NCI-H510A treated with DMSO at 0.1 percent for 48 hours (cell line): Measurements from ENCODE around the gene SLC4A7.
"Not testable (repeated sequence)": the region's sequence is repeated elsewhere in the genome, so short reads cannot be mapped to it uniquely, and the experiment has no call there.

ENCODE experiments used
- DNase-seq: peaks from one replicate; lab custom pipeline; 2025; lab: John Stamatoyannopoulos, UW

The SLC4A7 gene

GRCh38 chr3:27484015-27484844 lies at the start of gene SLC4A7:
TSS of gene SLC4A7 (minus strand) at chr3:27484384. CDS start at chr3:27484126, 258 bp downstream.
- peak; percentile 72 for DNase-seq

GRCh38 chr3:27533261-27533607 lies 49.0 kb upstream of the SLC4A7 start:
- DNase-seq: no peak

GRCh38 chr3:27532426-27533260 lies 48.5 kb upstream of the SLC4A7 start:
- no peak for DNase-seq

GRCh38 chr3:27531193-27531751 lies 47.1 kb upstream of the SLC4A7 start:
- not testable (repeated sequence) for DNase-seq

GRCh38 chr3:27528791-27529190 lies 44.6 kb upstream of the SLC4A7 start:
- no peak for DNase-seq

GRCh38 chr3:27526614-27527315 lies 42.6 kb upstream of the SLC4A7 start:
- DNase-seq: no peak

GRCh38 chr3:27521872-27522265 lies 37.7 kb upstream of the SLC4A7 start:
- DNase-seq: no peak

- DNase-seq: no peak
Measured at GRCh38 chr3:27521179-27521871, 37.1 kb upstream of the SLC4A7 start.

GRCh38 chr3:27511724-27512422 lies 27.7 kb upstream of the SLC4A7 start:
- DNase-seq: peak; percentile 7

- no peak for DNase-seq
Measured at GRCh38 chr3:27509376-27509775, 25.2 kb upstream of the SLC4A7 start.

- DNase-seq: no peak
Measured at GRCh38 chr3:27508424-27508823, 24.2 kb upstream of the SLC4A7 start.

GRCh38 chr3:27507515-27508266 lies 23.5 kb upstream of the SLC4A7 start:
- DNase-seq: no peak

- no peak for DNase-seq
Measured at GRCh38 chr3:27507111-27507510, 22.9 kb upstream of the SLC4A7 start.

- DNase-seq: no peak
Measured at GRCh38 chr3:27504749-27505148, 20.6 kb upstream of the SLC4A7 start.

GRCh38 chr3:27503526-27503925 lies 19.3 kb upstream of the SLC4A7 start:
- DNase-seq: no peak

GRCh38 chr3:27501759-27502158 lies 17.6 kb upstream of the SLC4A7 start:
- DNase-seq: no peak

- DNase-seq: no peak
Measured at GRCh38 chr3:27500986-27501385, 16.8 kb upstream of the SLC4A7 start.

GRCh38 chr3:27500035-27500434 lies 15.9 kb upstream of the SLC4A7 start:
- no peak for DNase-seq

GRCh38 chr3:27494784-27495183 lies 10.6 kb upstream of the SLC4A7 start:
- DNase-seq: no peak

- no peak for DNase-seq
Measured at GRCh38 chr3:27488821-27489220, 4.6 kb upstream of the SLC4A7 start.
